HS-5 (cell line): ENCODE results near the gene TBC1D12.
"Not testable (repeated sequence)": the region's sequence is repeated elsewhere in the genome, so short reads cannot be mapped to it uniquely, and the experiment has no call there.

Source experiments
- DNase-seq: peaks from one replicate; pipeline ENCODE4 v3.0.0-alpha.2; 2012; ENCODE audit warnings: low read depth

The TBC1D12 gene

DNA sequence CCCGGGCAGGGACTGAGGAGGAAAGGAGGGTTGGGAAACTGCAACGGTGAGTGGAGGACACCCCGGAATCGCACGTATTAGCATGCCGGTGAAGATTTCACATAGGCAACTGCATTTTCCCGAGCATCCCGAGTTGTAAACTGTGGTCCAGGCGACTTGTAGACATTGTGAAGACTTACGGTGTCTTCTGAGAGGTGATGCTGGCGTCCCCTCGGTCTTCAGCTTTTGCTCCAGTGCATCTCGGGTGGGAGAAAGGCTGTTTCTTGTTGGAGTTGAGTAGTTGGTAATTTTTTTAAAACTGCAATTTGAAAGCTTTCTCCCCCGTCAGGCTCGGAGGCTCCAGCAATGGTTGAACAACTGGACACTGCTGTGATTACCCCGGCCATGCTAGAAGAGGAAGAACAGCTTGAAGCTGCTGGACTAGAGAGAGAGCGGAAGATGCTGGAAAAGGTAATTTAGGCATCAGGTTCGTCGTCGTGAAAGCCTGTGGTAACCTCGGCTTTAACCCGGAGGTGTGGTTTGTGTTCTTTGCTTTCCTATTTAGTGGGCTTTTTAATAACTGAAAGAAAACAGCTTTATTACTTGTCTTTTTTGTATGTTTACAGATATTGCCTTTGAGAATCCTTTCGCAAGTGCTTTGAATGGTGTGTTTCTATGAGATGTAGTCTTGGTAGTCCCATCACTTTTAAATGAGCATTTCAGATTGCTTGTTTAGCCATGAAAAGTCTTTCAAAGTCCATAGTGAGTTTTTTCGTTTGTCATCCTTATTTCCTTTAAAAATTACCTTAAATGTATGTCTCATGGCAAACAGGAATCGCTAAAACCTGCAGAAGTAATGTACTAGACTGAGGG lies 143.9 kb downstream of the TBC1D12 start:
- DNase-seq, result peak; percentile 22

GRCh38 chr10:94546901-94547185 lies 144.5 kb downstream of the TBC1D12 start:
- DNase-seq, result no peak

DNA sequence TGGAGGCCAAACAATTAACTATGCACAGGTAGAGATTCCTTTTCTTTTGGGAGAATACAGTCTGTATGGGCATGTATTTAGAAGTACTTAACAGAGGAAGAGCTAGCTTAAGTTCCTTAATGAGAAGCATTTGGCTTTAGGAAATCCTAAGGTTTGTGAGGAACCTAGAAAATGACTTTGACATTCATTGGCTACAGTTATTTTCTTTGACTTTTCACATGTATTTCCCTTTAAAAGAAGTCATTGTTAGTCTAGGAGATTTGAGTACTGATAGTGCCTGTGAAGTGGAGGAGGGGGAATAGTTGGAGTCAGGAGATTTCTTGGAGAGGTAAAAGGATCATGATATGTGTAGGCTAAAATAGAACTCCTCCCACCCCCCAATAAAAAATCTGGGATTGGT lies 146.9 kb downstream of the TBC1D12 start:
- DNase-seq, result no peak

DNA sequence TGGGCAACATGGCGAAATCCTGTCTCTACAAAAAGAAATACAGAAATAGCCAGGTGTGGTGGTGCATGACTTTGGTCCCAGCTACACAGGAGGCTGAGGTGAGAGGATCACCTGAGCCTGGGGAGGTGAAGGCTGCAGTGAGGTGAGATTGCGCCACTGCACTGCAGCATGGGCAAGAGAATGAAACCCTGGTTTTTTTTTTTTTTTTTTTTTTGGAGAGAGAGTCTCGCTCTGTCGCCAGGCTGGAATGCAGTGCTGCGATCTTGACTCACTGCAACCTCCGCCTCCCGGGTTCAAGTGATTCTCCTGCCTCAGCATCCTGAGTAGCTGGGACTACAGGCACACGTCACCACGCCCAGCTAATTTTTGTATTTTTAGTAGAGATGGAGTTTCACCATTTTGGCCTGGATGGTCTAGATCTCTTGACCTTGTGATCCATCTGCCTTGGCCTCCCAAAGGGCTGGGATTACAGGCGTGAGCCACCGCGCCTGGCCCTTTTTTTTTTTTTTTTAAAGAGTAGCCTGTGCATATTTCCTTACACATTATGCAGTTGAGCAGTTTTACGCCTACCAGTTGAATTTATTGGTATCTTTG lies 165.5 kb downstream of the TBC1D12 start:
- DNase-seq, result not testable (repeated sequence)

DNA sequence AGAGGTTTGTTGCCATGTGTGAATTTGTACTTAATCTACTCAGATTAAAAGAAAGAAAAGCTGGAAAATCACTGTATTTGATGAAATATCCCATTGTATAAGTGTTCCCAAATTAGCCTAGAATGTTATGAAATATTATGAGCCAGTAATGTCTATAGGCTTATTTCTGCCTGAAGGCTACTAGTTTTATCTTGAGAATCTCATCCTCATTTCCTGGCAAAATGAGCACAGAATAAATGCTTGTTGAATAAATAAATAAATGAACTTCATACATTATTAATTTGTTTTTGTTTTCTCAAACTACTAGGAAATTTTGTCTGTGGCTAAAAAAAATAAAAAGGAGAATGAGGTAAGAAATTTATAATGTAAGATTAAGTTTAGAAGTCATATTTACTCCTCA lies 168.7 kb downstream of the TBC1D12 start:
- no peak for DNase-seq

DNA sequence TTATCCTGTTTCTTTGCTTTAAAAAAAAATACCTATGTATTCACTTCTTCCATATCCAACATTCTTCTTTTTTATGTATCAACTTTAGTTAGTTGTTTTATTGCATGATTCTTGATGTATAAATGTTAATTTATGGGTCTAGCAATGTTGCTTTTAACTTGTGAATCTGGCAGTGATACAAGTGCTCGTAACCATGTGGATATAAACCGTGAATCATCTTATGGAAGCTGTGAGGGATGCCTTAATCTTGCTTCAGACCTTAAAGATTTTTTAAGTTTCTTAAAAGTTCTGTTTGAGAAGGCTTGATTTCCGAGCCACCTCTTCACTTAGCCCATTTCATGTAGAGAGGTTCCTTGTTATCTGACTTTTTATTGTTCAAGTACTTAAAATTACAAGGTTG lies 169.2 kb downstream of the TBC1D12 start:
- no peak for DNase-seq

DNA sequence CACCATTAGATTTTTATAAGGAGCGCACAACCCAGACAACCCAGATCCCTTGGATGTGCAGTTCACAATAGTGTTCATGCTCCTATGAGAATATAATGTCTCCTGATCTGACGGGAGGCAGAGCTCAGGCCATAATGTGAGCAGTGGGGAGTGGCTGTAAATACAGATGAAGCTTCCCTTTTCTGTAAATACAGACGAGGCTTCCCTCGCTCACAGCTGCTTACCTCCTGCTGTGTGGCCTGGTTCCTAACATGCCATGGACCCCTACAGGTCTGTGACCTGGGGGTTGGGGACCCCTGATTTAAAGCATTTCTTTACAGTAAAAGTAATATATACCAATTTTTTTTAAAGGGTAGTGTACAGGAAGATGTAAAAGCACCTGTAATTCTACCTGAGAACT lies 176.4 kb downstream of the TBC1D12 start:
- no peak for DNase-seq

- DNase-seq, result no peak
Observed at GRCh38 chr10:94583124-94583523, 180.8 kb downstream of the TBC1D12 start.
